SK-N-SH (cell line): Measurements from ENCODE around the gene MFSD11. TPM values are rescaled to one million over a fixed set of nuclear protein-coding genes. Genes with fewer than 3 reads are reported as not detected.

Experiments
- CTCF ChIA-PET: fragments of 300-600, 350-600 bp; formaldehyde crosslinking; extraction: SDS; loops from one replicate; lab custom pipeline; 2021; lab: Yijun Ruan, JAX
- POLR2A ChIA-PET: fragments of 350-600 bp; sonication (Branson Sonifier 250); formaldehyde crosslinking; extraction: SDS; loops from one replicate; lab custom pipeline; 2020; ENCODE audit warnings: antibody characterized with exemption, inconsistent platforms; lab: Yijun Ruan, JAX
- DNase-seq: peaks from one replicate; pipeline ENCODE4 v3.0.0; 2012
- H2AFZ ChIP-seq: fragments of 200-600 bp; sonication (generic); 2 replicates; pipeline ENCODE4 v1.8.1; 2016; ENCODE audit warnings: antibody characterized with exemption, mild to moderate bottlenecking, low read depth
- H3F3A ChIP-seq: fragments of 200-600 bp; sonication (generic); replicated peaks from 2 replicates; pipeline ENCODE3; 2016; ENCODE audit warnings: antibody characterized with exemption, mild to moderate bottlenecking; ENCODE audit not compliant: insufficient read depth
- H3K27ac ChIP-seq, 2 experiments: fragments of 200-500 bp in 1 of 2; fragments of 200-600 bp in 1 of 2; sonication (Bioruptor generic) in 1 of 2; sonication (generic), shearing (Covaris generic) in 1 of 2; 2 replicates each; pipeline versions ENCODE4 v1.5.1 to v1.6.1; 2014 to 2016; ENCODE audit warnings: low read depth in 2 of 2, inconsistent platforms in 1 of 2, low read length in 1 of 2, mild to moderate bottlenecking in 1 of 2, mixed read lengths in 1 of 2
- H3K27me3 ChIP-seq: fragments of 200-600 bp; sonication (generic), shearing (Covaris generic); 2 replicates; pipeline ENCODE4 v1.6.1; 2016; ENCODE audit warnings: mixed run types; ENCODE audit not compliant: insufficient read depth
- H3K36me3 ChIP-seq, 2 experiments: fragments of 200-500 bp in 1 of 2; fragments of 200-600 bp in 1 of 2; sonication (Bioruptor generic) in 1 of 2; sonication (generic) in 1 of 2; replicated peaks in 1 of 2; 2 replicates each; pipeline versions ENCODE3 to v1.5.1; 2014 to 2016; ENCODE audit warnings: low read length in 1 of 2, mild to moderate bottlenecking in 1 of 2; ENCODE audit not compliant: insufficient read depth in 2 of 2, control insufficient read depth in 1 of 2
- H3K4me1 ChIP-seq, 2 experiments: fragments of 200-500 bp in 1 of 2; fragments of 200-600 bp in 1 of 2; sonication (Bioruptor generic) in 1 of 2; sonication (generic), shearing (Covaris generic) in 1 of 2; 2 replicates each; pipeline versions ENCODE4 v1.5.1 to v1.6.1; 2014 to 2016; ENCODE audit warnings: low read depth in 1 of 2, low read length in 1 of 2, mixed run types in 1 of 2; ENCODE audit not compliant: insufficient read depth in 2 of 2, control insufficient read depth in 1 of 2
- H3K4me2 ChIP-seq: fragments of 200-600 bp; sonication (generic), shearing (Covaris generic); 2 replicates; pipeline ENCODE4 v1.6.1; 2017; ENCODE audit warnings: mixed run types
- H3K4me3 ChIP-seq, 2 experiments: fragments of 200-500 bp in 1 of 2; fragments of 200-600 bp in 1 of 2; sonication (Bioruptor generic) in 1 of 2; sonication (generic), shearing (Covaris generic) in 1 of 2; 2 replicates each; pipeline versions ENCODE4 v1.5.1 to v1.8.1; 2014 to 2016; ENCODE audit warnings: low read depth in 2 of 2, inconsistent platforms in 1 of 2, low read length in 1 of 2, mild to moderate bottlenecking in 1 of 2, mixed read lengths in 1 of 2, moderate library complexity in 1 of 2
- H3K79me2 ChIP-seq: fragments of 200-600 bp; sonication (generic); 2 replicates; pipeline ENCODE4 v1.8.1; 2017; ENCODE audit warnings: mild to moderate bottlenecking; ENCODE audit not compliant: insufficient read depth
- H3K9ac ChIP-seq: fragments of 200-600 bp; sonication (generic); 2 replicates; pipeline ENCODE4 v1.6.1; 2017; ENCODE audit warnings: mixed run types
- H3K9me2 ChIP-seq: fragments of 200-600 bp; sonication (generic); 2 replicates; pipeline ENCODE4 v1.6.1; 2017; ENCODE audit warnings: mixed run types
- H3K9me3 ChIP-seq: fragments of 200-600 bp; sonication (generic); 2 replicates; pipeline ENCODE4 v1.6.1; 2017; ENCODE audit warnings: mixed run types, mild to moderate bottlenecking, moderate library complexity
- H4K20me1 ChIP-seq: fragments of 200-600 bp; sonication (generic); 2 replicates; pipeline ENCODE4 v1.6.1; 2017; ENCODE audit warnings: mild to moderate bottlenecking, mixed run types; ENCODE audit not compliant: insufficient read depth
- GATA2 ChIP-seq: sonication (generic); formaldehyde crosslinking; IDR thresholded peaks from 2 replicates; pipeline ENCODE4 v1.5.0; 2020; ENCODE audit warnings: mild to moderate bottlenecking, missing genetic modification reagents
- IRF3 ChIP-seq: fragments of 150-350 bp; IDR thresholded peaks from 2 replicates; pipeline ENCODE4 v1.6.1; 2016; ENCODE audit warnings: mild to moderate bottlenecking, low read depth, low read length
- MEF2A ChIP-seq: IDR thresholded peaks from 2 replicates; pipeline ENCODE4 v1.4.0; 2012; ENCODE audit warnings: low read depth, borderline replicate concordance
- MXI1 ChIP-seq: IDR thresholded peaks from 2 replicates; pipeline ENCODE4 v1.6.1; 2012; ENCODE audit warnings: mild to moderate bottlenecking, low read depth, low read length, improper control_type of control experiment
- NFIC ChIP-seq: IDR thresholded peaks from 2 replicates; pipeline ENCODE4 v1.4.0; 2012; ENCODE audit warnings: borderline replicate concordance
- PBX3 ChIP-seq: IDR thresholded peaks from 2 replicates; pipeline ENCODE4; 2012
- POLR2AphosphoS5 ChIP-seq: IDR thresholded peaks from 2 replicates; pipeline ENCODE4 v1.6.1; 2012; ENCODE audit warnings: low read depth, low read length
- USF2 ChIP-seq: fragments of 150-350 bp; IDR thresholded peaks from 2 replicates; pipeline ENCODE4 v1.6.1; 2017; ENCODE audit warnings: antibody characterized with exemption, low read length, low read depth, borderline replicate concordance
- ZBTB33 ChIP-seq: IDR thresholded peaks from 2 replicates; pipeline ENCODE4 v1.4.0; 2012; ENCODE audit warnings: low read depth, borderline replicate concordance
- WGBS: methylation state at CpG from one replicate; pipeline ENCODE4 v1.1.6; 2017; ENCODE audit warnings: low lambda C conversion rate; 5-methylcytosine and 5-hydroxymethylcytosine counted together
- polyA plus RNA-seq, 3 experiments: library from polyadenylated mRNA; depleted of rRNA; stranded (reverse); fragments of >200 nt; gene quantifications; 2 replicates each; pipeline ENCODE4 v1.2.3, GENCODE V29; 2012

The MFSD11 gene
- polyA plus RNA-seq, 1 of the 3 experiments (the other 2 are of a cell fraction), result 22.7 TPM

GRCh38 chr17:76808326-76808725, 70.4 kb downstream of the MFSD11 start (continued):
- TF ChIP-seq NFIC (no peak), PBX3 (no peak)
- TF ChIP-seq, all 33 proteins: peak for 0

- TF ChIP-seq POLR2AphosphoS5 (no peak), MEF2A (no peak), GATA2 (CRISPR knock-in tag) (no peak), USF2 (no peak), ZBTB33 (no peak), MXI1 (peak; percentile 43; the same call in 1 of the 2 replicates), IRF3 (no peak)
- H3K9me2 ChIP-seq, result no peaks in the 10 kb centered on the region
- WGBS, result 72% methylated on average over 4 of the region's 4 CpGs
Observed at GRCh38 chr17:76810956-76811355, 73.0 kb downstream of the MFSD11 start.

More at GRCh38 chr17:76810956-76811355, 73.0 kb downstream of the MFSD11 start:
- Histone ChIP-seq H3K4me2 (no peak overlapping the region), H4K20me1 (no peaks in the 10 kb centered on the region), H3K9ac (no peak overlapping the region), H3K79me2 (no peaks in the 10 kb centered on the region), H3K36me3 (no peaks in the 10 kb centered on the region), H3F3A (no peaks in the 10 kb centered on the region), H3K9me3 (no peaks in the 10 kb centered on the region), H2AFZ (no peak overlapping the region), H3K4me3 (no peak overlapping the region), H3K4me1 (peaks cover 0 to 3% of the 10 kb centered on the region in 2 experiments; a peak in 1 of 4 replicates), H3K27ac (no peak overlapping the region; a peak in 1 of 4 replicates), H3K27me3 (no peaks in the 10 kb centered on the region)
- peak; percentile 66 for DNase-seq
- ChIA-PET POLR2A (interaction anchor here (0.8 to 1.2 kb wide), 3 partner anchors 9 to 73 kb away, joined by 3 read pairs; partner anchors contain the start of genes MFSD11 and MGAT5B), CTCF (interaction anchor here (0.8 to 8.3 kb wide), 10 partner anchors 15 to 256 kb away, joined by 3 to 71 read pairs (median 4); partner anchors contain the start of gene MGAT5B)
